Endothelial cell (in vitro differentiated cells): ENCODE data around the gene MYRF. TPM values are rescaled to one million over a fixed set of nuclear protein-coding genes. Genes with fewer than 3 reads are reported as not detected.

Source experiments
- DNase-seq: peaks from one replicate; pipeline ENCODE4 v3.0.0; 2021; ENCODE audit warnings: low spot score
- H3K27ac Mint-ChIP-seq: one replicate; pipeline ENCODE4 v1.8.0; 2021; ENCODE audit warnings: mixed read lengths, inconsistent platforms; ENCODE audit not compliant: unreplicated experiment
- H3K27me3 Mint-ChIP-seq: one replicate; pipeline ENCODE4 v1.8.0; 2021; ENCODE audit warnings: mild to moderate bottlenecking, moderate library complexity, mixed read lengths, inconsistent platforms; ENCODE audit not compliant: unreplicated experiment
- H3K36me3 Mint-ChIP-seq: one replicate; pipeline ENCODE4 v1.8.0; 2021; ENCODE audit warnings: mild to moderate bottlenecking, low read depth, mixed read lengths, inconsistent platforms; ENCODE audit not compliant: unreplicated experiment
- H3K4me1 Mint-ChIP-seq: one replicate; pipeline ENCODE4 v1.8.0; 2021; ENCODE audit warnings: mild to moderate bottlenecking, mixed read lengths, inconsistent platforms; ENCODE audit not compliant: unreplicated experiment
- H3K4me3 Mint-ChIP-seq: one replicate; pipeline ENCODE4 v1.8.0; 2021; ENCODE audit warnings: mild to moderate bottlenecking, mixed read lengths, inconsistent platforms; ENCODE audit not compliant: unreplicated experiment
- H3K9me3 Mint-ChIP-seq: one replicate; pipeline ENCODE4 v1.8.0; 2021; ENCODE audit warnings: mixed read lengths, inconsistent platforms; ENCODE audit not compliant: unreplicated experiment
- total RNA-seq: library from RNA; stranded (reverse); fragmentation: NEBNext Ultra II Directional; extraction: Animal tissue kit (Norgen Biotek cat#: 25700); gene quantifications from one replicate; pipeline ENCODE4 v1.2.1, GENCODE V29; 2021; ENCODE audit not compliant: unreplicated experiment
- TF ChIP-seq, protein P1 (sequence below): fragments of 200-600 bp; sonication (generic); IDR thresholded peaks from one replicate; pipeline ENCODE4 v1.5.0; 2021; ENCODE audit warnings: antibody characterized with exemption; ENCODE audit not compliant: unreplicated experiment

Gene MYRF
- total RNA-seq, 1 donor from 2014 or later: 1.5 TPM

DNA sequence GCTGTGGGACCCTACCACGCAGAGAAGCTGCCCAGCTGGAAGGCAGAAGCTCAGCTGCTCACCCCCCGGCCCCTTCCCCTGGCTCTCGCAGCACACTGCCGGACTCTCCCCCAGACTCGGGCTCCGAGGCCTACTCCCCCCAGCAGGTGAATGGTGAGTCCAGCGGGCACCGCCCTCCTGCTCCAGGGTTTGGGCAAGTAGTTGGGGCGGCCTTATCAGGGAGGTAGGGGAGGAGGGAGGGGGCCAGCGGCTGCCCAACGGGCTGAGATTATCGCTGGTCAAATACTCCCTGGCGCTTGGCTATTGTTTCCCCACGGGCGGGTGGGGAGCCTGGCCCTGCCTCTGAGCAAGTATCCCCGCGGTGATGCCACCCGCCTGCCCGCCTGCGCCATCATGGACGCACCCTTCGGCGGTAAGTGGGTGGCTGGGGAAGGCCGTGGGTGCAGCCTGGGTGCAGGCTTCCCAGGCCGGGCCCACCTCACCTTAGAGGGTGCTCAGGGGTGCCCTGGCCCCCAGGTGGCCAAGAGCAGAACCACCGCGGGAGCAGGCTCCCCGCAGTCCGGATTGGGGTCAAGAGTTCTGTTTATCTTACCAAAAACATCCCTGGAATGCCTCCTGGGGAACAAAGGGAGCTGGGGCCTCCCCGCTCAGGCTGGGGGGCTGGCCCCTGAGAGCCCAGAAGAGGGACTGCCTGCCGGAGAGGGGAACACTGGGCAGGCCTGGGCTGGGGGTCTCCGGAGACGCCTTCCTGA, 16.9 kb downstream of the MYRF start:
- H3K9me3 Mint-ChIP-seq: no peaks in the 10 kb centered on the region
- TF ChIP-seq, protein P1, sequence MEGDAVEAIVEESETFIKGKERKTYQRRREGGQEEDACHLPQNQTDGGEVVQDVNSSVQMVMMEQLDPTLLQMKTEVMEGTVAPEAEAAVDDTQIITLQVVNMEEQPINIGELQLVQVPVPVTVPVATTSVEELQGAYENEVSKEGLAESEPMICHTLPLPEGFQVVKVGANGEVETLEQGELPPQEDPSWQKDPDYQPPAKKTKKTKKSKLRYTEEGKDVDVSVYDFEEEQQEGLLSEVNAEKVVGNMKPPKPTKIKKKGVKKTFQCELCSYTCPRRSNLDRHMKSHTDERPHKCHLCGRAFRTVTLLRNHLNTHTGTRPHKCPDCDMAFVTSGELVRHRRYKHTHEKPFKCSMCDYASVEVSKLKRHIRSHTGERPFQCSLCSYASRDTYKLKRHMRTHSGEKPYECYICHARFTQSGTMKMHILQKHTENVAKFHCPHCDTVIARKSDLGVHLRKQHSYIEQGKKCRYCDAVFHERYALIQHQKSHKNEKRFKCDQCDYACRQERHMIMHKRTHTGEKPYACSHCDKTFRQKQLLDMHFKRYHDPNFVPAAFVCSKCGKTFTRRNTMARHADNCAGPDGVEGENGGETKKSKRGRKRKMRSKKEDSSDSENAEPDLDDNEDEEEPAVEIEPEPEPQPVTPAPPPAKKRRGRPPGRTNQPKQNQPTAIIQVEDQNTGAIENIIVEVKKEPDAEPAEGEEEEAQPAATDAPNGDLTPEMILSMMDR: peak; percentile 37
- DNase-seq: no peak
- peaks cover 6% of the 10 kb centered on the region for H3K4me1 Mint-ChIP-seq
- no peak overlapping the region for H3K4me3 Mint-ChIP-seq
- no peak overlapping the region for H3K27ac Mint-ChIP-seq
- H3K36me3 Mint-ChIP-seq: no peaks in the 10 kb centered on the region
- H3K27me3 Mint-ChIP-seq: peaks cover 12% of the 10 kb centered on the region

DNA sequence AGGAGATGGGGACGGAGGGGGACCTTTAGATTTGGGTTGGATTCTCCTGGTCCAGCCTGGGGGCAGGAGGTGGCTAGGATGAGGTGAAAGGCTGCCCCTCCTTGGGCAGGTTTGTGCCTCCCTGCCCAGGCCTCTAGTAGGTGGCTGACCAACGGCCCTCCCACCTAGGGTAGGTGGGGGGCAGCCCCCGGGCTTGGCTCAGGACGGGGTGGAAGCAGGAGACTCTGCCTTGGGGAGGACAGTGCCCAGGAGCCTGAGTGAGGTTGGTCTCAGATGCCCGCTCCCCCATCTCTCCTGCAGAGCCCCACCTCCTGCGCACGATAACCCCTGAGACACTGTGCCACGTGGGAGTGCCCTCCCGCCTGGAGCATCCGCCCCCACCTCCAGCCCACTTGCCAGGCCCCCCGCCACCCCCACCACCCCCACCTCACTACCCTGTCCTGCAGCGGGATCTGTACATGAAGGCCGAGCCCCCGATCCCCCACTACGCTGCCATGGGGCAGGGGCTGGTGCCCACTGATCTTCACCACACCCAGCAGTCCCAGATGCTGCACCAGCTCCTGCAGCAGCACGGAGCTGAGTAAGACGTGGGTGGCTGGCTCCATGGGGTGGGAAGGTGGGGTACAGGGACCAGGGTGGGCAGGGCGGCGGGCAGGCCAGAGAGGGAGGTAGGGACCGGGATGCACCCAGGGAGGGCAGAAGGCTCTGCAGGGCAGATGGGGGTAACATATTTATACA, 17.7 kb downstream of the MYRF start:
- TF ChIP-seq, protein P1: no peak
- no peaks in the 10 kb centered on the region for H3K36me3 Mint-ChIP-seq

DNA sequence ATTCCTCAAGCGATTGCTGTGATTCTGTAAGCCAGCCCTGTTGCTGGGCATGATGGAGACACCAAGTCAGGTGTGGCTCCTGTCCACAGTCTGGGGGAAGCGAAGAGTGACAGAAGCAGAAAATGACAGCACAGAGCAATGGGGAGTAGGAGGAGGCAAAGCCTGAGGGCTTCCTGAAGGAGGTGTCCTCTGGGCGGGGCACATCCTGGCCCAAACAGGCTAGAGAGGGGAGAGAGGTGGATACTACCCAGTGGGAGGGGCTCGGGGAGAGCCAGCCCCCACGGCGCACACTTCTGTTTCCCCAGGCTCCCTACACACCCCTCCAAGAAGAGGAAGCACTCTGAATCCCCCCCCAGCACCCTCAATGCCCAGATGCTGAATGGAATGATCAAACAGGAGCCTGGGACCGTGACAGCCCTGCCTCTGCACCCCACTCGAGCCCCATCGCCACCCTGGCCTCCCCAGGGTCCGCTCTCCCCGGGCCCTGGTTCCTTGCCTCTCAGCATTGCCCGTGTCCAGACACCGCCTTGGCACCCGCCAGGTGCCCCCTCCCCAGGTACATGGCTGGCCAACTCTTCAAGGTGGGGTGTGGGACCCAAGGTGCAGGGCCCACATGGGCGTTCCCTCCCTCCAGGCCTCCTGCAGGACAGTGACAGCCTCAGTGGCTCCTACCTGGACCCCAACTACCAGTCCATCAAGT, 18.9 kb downstream of the MYRF start:
- Mint-ChIP-seq H3K4me1 (peaks cover 6% of the 10 kb centered on the region), H3K4me3 (no peak overlapping the region)
- TF ChIP-seq, protein P1: no peak

More for the DNA sequence above, 17.7 kb downstream of the MYRF start:
- DNase-seq: no peak
- Mint-ChIP-seq H3K4me3 (no peak overlapping the region), H3K9me3 (no peaks in the 10 kb centered on the region), H3K27me3 (peaks cover 15% of the 10 kb centered on the region), H3K4me1 (peaks cover 6% of the 10 kb centered on the region), H3K27ac (no peak overlapping the region)

DNA sequence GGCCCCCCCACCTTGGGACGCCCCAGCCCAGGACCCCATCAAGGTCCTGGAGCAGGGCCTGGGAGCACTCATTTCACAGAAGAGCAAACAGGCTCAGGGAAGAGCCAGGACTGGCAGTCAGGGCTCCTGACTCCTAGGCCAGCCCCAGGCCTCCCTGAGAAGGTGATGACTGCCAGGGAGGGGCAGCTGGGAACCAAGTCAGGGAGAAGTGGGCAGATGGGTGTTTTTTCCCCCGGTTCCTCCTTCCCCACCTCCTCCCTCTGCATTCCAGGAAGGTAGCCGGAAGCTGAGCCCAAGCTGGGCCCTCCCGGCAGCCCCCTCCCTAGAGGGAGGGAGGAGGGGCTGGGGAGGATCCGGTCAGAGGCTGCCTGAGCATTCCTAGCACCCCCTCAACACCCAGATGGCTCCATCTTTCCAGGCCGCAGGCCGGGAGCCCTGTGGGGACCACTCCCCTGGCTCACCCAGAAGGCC, 19.6 kb downstream of the MYRF start:
- Mint-ChIP-seq H3K4me1 (peaks cover 6% of the 10 kb centered on the region), H3K36me3 (no peaks in the 10 kb centered on the region), H3K9me3 (no peaks in the 10 kb centered on the region), H3K4me3 (no peak overlapping the region), H3K27ac (no peak overlapping the region), H3K27me3 (peaks cover 13% of the 10 kb centered on the region)
- TF ChIP-seq, protein P1: no peak
- no peak for DNase-seq

More for the DNA sequence above, 18.9 kb downstream of the MYRF start:
- no peaks in the 10 kb centered on the region for H3K9me3 Mint-ChIP-seq
- no peak overlapping the region for H3K27ac Mint-ChIP-seq
- H3K27me3 Mint-ChIP-seq: peaks cover 13% of the 10 kb centered on the region
- no peaks in the 10 kb centered on the region for H3K36me3 Mint-ChIP-seq
- DNase-seq: no peak
